ENCODE data around the gene TFAP2C.
"Not testable (repeated sequence)": the region's sequence is repeated elsewhere in the genome, so short reads cannot be mapped to it uniquely, and the experiment has no call there.

The TFAP2C gene

DNA sequence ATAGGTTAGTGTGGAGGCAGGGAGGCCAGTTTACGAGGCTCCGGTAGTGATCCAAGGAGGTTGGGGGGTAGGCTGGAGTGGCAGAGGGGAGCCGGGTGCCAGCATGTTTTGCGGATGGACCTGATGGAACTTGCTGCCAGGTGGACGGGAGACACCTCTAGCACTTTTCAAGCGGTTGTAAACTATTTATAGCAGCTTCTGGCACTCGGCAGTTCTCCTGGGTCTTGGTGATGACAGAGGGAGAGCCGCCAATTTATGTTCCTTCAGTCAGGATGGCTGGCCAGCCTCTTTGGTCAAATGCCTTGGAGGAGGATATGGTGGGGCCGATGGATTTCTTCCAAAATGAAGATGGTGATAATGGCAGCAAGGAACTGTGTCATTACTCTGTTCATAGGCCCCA lies 28.8 kb downstream of the TFAP2C start:
- no peak for DNase-seq

DNA sequence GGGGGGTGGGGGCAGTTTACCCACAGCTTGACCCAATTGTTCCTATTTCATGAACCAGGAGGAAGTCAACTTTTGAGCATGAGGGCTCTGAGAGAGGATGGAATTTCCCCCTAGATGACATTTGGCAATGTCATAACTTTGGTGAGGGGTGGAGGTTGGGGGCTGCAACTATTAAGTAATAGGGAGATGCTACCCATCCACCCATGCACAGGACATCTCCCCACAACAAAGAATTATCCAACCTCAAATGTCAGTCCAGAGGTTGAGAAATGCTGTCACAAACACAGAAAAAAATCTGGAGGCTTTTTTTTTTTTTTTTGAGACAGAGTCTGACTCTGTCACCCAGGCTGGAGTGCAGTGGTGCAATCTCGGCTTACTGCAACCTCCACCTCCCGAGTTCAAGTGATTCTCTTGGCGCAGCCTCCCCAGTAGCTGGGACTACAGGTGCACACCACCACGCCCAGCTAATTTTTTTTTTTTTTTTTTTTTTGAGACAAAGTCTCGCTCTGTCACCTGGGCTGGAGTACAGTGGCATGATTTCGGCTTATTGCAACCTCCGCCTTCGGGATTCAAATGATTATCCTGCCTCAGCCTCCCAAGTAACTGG lies 29.3 kb downstream of the TFAP2C start:
- DNase-seq: not testable (repeated sequence)

DNA sequence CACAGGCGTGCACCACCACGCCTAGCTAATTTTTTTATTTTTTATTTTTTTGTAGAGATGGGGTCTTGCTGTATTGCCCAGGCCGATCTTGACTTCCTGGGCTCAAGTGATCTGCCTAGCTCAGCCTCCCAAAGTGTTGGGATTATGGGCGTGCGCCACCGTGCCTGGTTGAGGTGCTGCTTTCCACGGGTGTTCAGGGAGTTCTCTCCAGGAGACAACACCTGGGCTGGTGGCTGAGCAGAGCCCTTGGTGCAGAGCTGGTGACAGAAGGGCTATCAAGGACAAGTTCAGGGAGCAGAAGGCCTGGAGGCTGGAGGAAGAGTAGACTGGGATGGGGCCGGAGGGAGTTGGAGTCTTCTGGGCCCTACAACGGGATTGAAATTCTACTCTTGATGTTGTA lies 34.6 kb downstream of the TFAP2C start:
- DNase-seq: no peak

DNA sequence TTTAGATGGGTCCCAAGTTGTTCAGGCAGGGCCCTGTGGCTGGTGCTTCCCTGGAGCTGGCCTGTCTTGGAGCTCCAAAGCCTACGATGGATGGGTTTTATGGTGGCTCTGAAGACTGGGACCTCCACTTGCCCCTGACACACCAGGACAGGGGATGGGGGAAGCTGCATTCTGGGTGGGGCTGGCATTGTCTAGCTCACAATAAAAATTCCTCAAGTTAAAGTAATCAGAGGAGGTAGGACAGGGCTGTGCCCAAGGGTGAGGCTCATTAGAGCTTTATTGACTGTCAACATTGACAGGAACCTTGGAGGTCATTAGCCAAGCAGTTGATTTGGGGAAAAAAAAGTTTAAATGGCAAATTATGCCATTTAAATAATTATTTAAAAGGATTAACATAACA lies 35.7 kb downstream of the TFAP2C start:
- DNase-seq: no peak

DNA sequence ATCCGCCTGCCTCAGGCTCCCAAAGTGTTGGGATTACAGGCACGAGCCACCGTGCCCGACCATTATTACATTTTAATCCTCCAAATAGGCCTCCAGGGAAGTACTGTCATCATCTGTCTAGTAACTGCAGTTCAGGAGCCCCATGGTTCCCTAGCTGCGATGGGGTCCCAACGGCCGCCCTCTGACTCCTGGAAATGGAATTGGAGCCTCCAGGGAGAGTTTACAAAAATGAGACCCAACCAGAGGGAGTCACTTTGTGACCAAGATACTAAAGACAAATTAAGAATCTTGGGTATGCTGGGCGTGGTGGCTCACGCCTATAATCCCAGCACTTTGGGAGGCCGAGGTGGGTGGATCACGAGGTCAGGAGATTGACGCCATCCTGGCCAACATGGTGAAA lies 36.7 kb downstream of the TFAP2C start:
- DNase-seq: no peak

DNA sequence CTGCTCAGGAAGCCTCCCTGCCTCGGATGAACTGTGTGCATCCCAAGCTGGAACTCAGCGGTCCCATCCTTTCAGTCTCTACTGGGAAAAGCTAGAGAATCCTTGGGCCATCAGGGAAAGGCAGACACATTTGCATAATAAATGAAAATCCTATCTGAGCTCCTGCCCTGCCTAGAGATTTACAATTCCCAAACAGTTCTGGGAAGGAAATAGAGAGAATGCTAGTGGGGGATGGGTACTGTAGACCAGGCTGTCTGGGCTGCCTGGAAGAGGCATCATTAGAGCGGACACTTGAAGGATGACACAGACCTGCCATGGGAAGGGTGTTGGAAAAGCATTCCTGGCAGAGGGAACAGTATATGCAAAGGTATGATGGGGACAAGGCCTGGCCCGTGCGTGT lies 44.3 kb downstream of the TFAP2C start:
- no peak for DNase-seq

DNA sequence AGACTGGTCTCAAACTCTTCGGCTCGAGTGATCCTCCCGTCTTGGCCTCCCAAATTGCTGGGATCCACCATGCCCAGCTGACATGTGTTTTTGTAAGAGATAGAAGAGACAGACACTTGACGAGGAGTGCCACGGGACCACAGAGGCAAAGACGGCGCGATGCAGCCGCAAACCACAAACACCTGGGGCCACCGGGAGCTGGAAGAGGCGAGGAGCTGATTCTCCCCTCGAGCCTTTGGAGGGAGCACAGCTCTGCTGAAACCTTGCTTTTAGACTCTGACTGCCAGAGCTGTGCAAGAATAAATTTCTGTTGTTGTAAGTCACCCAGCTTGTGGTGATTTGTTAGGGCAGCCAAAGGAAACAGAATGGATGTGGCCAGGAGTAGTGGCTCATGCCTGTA lies 46.9 kb downstream of the TFAP2C start:
- DNase-seq: no peak

DNA sequence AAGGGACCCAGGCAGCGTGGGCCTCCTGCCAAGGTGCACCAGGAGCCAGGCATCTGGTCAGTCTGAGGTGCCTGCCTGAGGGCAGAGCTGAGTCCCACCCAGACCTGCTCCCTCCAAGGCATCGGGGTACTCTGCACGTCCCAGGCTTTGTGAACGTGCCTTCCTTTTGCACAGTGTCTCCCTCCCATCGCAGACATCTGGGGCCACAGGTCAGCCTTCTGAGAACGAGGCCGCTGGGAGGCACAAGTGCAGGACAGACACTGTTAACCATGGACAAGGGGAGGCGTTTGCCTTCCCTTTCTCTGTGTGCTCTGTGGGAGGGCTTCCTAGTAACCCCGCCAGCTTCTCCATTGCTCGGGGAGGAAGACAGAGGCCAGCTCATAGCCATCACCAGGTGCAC lies 47.6 kb downstream of the TFAP2C start:
- DNase-seq: no peak

DNA sequence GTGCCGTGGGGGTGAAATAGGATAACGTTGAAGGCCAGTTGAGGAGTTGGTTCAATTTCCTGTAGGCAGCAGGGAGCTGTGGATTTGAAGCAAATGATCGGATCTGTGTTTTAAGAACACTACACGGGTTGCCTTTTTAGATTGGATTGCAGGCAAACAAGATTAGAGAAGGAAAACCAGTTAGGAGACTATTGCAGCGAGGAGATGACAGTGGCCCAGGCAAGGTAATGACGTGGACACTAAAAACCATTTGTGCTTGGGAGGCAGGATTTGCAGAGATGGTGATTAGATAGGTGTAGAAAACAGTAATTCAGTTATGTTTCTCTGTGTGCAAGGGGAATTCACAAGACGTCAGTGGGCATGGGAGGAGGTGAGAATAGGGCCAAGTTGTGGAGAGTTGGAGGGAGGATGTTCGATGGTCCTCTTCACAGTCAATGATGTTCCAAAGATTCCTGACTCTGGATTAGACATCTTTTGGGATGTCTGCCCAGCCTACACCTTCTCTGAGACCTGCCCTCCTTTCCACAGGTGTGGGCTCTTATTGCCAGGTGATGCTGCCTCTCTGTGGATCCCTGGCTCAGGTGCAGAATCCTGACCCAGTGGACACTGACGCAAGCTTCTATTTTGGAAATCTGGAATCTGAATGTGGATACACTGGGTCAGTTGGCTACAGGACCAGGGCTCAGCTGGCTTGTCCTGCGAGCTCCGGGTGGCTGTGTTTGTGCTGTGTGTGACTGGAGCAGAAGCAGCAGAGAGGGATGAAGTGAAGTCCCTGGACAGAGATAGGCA lies 54.2 kb downstream of the TFAP2C start:
- no peak for DNase-seq

DNA sequence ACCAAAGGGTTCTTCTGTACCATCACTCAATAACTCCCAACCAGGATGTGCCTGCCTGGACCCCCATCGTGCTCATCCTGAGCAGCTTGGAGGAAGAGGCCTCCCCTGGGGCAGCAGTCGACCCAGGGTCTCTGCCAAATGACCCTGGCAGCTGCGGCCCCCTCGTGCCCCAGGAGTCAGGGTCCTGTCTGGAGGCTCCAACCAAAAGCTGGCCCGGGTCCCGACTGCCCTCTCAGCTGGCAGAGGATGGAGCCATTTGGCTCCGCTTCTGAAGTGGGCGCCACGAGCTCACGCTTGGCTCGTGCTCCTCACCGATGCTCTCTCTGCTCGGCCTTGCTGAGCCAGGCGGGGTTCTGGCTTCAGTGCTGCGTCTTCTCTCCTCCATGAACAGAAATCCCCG lies 56.8 kb downstream of the TFAP2C start:
- no peak for DNase-seq

DNA sequence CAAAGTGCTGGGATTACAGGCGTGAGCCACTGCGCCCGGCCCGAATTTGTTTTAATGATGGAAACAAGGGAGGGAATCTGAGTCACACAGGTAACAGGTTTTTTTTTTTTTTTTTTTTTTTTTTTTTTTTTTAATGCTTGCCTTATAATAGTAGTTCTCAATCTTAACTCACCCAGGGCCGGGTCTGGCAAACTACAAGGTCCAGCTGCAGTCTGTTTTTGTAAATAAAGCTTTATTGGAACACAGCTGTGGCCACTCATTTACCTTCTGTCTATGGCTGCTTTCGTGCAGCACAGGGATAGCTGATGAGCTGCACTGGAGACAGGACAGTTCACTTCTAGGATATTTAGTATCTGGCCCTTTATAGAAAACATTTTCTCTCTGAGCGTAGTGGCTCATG lies 58.0 kb downstream of the TFAP2C start:
- no peak for DNase-seq

DNA sequence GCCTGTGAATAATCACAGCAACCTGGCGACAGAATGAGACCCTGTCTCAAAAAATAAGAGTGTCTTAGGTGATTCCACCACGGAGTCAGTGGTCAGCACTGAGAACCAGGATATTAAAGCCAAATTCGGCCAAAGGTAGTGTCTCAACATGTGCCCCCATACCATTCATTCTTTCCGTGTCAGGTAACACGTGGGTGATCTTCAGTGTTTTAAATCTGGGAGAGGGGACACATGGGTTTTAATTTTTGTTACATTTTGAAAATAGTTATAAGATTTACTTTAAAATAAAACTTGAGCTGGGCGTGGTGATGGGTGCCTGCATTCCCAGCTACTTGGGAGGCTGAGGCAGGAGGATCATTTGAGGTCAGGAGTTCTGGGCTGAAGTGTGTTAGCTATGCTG lies 59.0 kb downstream of the TFAP2C start:
- no peak for DNase-seq

All from cerebellar nuclear complex (tissue), 1 donor.